Neutrophil (primary cell): ENCODE results near the gene RHBDD1.

Experiments
- H3K27ac ChIP-seq: fragments of 200-600 bp; sonication (generic); 2 replicates; pipeline ENCODE4 v1.5.1; 2016; ENCODE audit warnings: mild to moderate bottlenecking, moderate library complexity
- H3K27me3 ChIP-seq: fragments of 200-600 bp; sonication (generic); 2 replicates; pipeline ENCODE4 v1.6.0; 2016; ENCODE audit warnings: mild to moderate bottlenecking
- H3K36me3 ChIP-seq: fragments of 200-600 bp; sonication (generic); 2 replicates; pipeline ENCODE4 v1.5.1; 2017
- H3K4me1 ChIP-seq, 2 experiments: fragments of 200-600 bp in 1 of 2; sonication (generic) in 1 of 2; 1 replicate in 1 of 2; 2 replicates in 1 of 2; pipeline versions ENCODE4 v1.5.1 to v1.6.1; 2013 to 2016; ENCODE audit warnings: low read depth in 1 of 2, low read length in 1 of 2, mild to moderate bottlenecking in 1 of 2, moderate library complexity in 1 of 2; ENCODE audit not compliant: control insufficient read depth in 1 of 2, insufficient read depth in 1 of 2
- H3K4me3 ChIP-seq, 2 experiments: fragments of 200-600 bp in 1 of 2; sonication (generic) in 1 of 2; 1 replicate in 1 of 2; 2 replicates in 1 of 2; pipeline ENCODE4 v1.5.1; 2013 to 2016; ENCODE audit warnings: low read depth in 1 of 2, low read length in 1 of 2, mild to moderate bottlenecking in 1 of 2, moderate library complexity in 1 of 2
- H3K9me3 ChIP-seq: fragments of 200-600 bp; sonication (generic); 2 replicates; pipeline ENCODE4 v1.5.1; 2016
- CTCF ChIP-seq: fragments of 200-600 bp; sonication (generic); IDR thresholded peaks from 2 replicates; pipeline ENCODE4 v1.5.1; 2016; ENCODE audit warnings: antibody characterized with exemption

The RHBDD1 gene

DNA sequence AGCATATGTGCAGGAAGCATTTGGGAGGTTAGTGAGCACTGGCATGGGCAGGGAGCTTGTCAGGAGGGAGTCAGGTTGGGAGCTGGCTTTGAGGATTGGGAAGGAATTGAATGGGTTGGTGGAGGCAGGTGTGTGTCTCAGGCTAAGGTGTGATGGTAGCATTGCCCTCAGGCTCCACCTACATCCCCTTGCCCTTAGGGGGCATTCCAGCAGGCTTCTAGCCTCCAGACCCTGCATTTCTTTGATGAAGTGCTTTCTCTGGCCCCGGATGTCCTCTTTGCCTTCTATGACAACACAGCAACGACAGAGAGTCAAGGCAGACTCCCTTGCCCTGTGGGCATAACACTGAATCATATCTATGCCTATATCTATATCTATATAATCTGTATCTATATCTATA lies 13.5 kb downstream of the RHBDD1 start:
- no peaks in the 10 kb centered on the region for H3K4me1 ChIP-seq
- TF ChIP-seq CTCF = no peak

DNA sequence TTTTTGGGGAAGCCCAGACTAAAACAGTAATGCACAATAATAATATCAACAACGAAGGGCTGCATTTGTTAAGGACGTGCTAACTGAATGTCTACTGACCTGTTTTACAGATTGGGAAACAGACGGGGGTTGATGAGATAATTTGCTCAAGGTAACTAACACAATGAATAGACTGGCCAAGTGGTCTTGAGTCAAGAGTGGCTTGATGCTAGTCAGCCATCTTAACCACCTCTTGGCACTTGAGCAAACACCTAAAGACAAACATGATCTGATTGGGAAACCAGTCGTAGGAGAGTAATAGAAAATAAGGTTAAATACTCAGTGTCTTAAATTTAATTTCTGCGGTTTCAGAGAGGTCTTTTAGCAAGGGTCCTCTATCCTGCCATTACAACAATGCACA lies 14.2 kb downstream of the RHBDD1 start:
- H3K27me3 ChIP-seq = no peaks in the 10 kb centered on the region
- H3K4me3 ChIP-seq = no peak overlapping the region
- H3K27ac ChIP-seq = no peak overlapping the region
- H3K36me3 ChIP-seq = no peaks in the 10 kb centered on the region
- no peak for TF ChIP-seq CTCF
- no peaks in the 10 kb centered on the region for H3K9me3 ChIP-seq
- no peaks in the 10 kb centered on the region for H3K4me1 ChIP-seq

More for the DNA sequence above, 13.5 kb downstream of the RHBDD1 start:
- H3K27me3 ChIP-seq = no peaks in the 10 kb centered on the region
- H3K9me3 ChIP-seq = no peaks in the 10 kb centered on the region
- H3K27ac ChIP-seq = no peak overlapping the region
- no peaks in the 10 kb centered on the region for H3K36me3 ChIP-seq
- no peak overlapping the region for H3K4me3 ChIP-seq

DNA sequence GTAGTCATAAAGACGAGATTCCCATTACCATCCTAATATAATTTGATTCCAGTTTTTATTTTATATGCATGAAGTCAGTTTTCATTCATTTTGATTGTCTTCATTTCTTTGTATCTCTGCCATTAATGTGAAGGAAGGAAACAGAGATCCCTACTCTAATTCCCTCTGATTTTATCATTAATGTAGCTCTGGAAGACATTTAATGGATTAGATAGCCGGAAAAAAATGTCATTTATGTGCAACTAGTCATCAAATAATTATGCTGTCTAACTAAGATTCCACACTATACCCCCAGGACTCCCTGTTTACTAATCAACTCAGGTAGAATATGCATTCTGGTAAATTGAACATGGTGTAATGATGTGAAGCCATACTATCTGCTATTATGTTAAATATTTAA lies 19.9 kb downstream of the RHBDD1 start:
- Histone ChIP-seq H3K36me3 (no peaks in the 10 kb centered on the region), H3K27ac (no peak overlapping the region), H3K9me3 (no peaks in the 10 kb centered on the region), H3K27me3 (no peaks in the 10 kb centered on the region), H3K4me3 (no peak overlapping the region), H3K4me1 (no peaks in the 10 kb centered on the region)
- no peak for TF ChIP-seq CTCF

DNA sequence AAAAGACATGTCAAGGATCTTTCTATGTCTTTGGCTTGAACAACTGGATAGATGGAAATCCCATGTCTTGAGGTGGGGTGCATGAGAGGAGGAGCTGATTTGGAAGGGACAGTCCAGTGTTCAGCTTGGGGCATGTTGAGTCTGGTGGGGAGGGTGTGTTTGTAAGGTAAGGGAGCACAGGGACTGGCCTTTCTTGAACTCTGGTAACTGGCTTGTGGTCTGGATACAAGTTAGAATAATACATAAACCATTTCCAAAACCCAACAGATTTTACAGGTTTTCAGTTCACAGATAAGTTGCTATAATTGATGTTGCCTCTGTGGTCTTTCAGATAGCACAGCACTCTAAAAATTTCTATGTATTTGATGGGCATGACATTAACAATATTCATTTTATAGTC lies 24.2 kb downstream of the RHBDD1 start:
- Histone ChIP-seq H3K4me1 (no peaks in the 10 kb centered on the region), H3K4me3 (no peak overlapping the region), H3K27me3 (no peaks in the 10 kb centered on the region), H3K36me3 (peaks cover 5% of the 10 kb centered on the region), H3K9me3 (no peaks in the 10 kb centered on the region), H3K27ac (no peak overlapping the region)
- no peak for TF ChIP-seq CTCF

GRCh38 chr2:226862623-226863022 lies 26.8 kb downstream of the RHBDD1 start:
- H3K36me3 ChIP-seq = peaks cover 17% of the 10 kb centered on the region
- no peak overlapping the region for H3K4me3 ChIP-seq
- H3K4me1 ChIP-seq = no peaks in the 10 kb centered on the region
- no peaks in the 10 kb centered on the region for H3K27me3 ChIP-seq
- no peak for TF ChIP-seq CTCF
- H3K9me3 ChIP-seq = no peaks in the 10 kb centered on the region
- no peak overlapping the region for H3K27ac ChIP-seq

GRCh38 chr2:226865273-226865672 lies 29.4 kb downstream of the RHBDD1 start:
- Histone ChIP-seq H3K9me3 (no peaks in the 10 kb centered on the region), H3K4me1 (no peaks in the 10 kb centered on the region), H3K36me3 (peaks cover 22% of the 10 kb centered on the region), H3K27me3 (no peaks in the 10 kb centered on the region), H3K27ac (no peak overlapping the region), H3K4me3 (no peak overlapping the region)
- no peak for TF ChIP-seq CTCF
